GM12878 (cell line): ENCODE data around the gene KRT38.

Experiments used
- BRCA1 ChIP-seq: IDR thresholded peaks from 2 replicates; pipeline ENCODE4 v1.6.1; 2011; ENCODE audit warnings: low read depth, low read length, improper control_type of control experiment
- CBFB ChIP-seq: IDR thresholded peaks from 2 replicates; pipeline ENCODE4 v1.6.1; 2016; ENCODE audit warnings: antibody characterized with exemption, low read depth
- CBX5 ChIP-seq: sonication (generic); IDR thresholded peaks from 2 replicates; pipeline ENCODE4 v1.6.1; 2016; ENCODE audit warnings: low read depth, moderate library complexity, mild to moderate bottlenecking, inconsistent platforms
- CEBPB ChIP-seq, 2 experiments: fragments of 150-350 bp in 1 of 2; IDR thresholded peaks; 2 replicates each; pipeline ENCODE4 v1.6.1; 2012 to 2014; ENCODE audit warnings: low read depth in 2 of 2, low read length in 2 of 2, borderline replicate concordance in 1 of 2, inconsistent platforms in 1 of 2
- CTCF ChIP-seq, 3 experiments: IDR thresholded peaks in 2 of 3; conservative IDR thresholded peaks in 1 of 3; 2 replicates each; pipeline ENCODE4 v1.5.1; 2011; ENCODE audit warnings: low read depth in 3 of 3, low read length in 3 of 3, mild to moderate bottlenecking in 3 of 3, control low read depth in 2 of 3, moderate library complexity in 2 of 3, inconsistent platforms in 1 of 3, mixed read lengths in 1 of 3; ENCODE audit not compliant: control insufficient read depth in 2 of 3, insufficient read depth in 1 of 3; ENCODE audit errors: extremely low read depth in 1 of 3
- NBN ChIP-seq: fragments of 450-650 bp; IDR thresholded peaks from 2 replicates; pipeline ENCODE4 v1.6.1; 2016
- NFYB ChIP-seq: IDR thresholded peaks from 2 replicates; pipeline ENCODE4 v1.6.1; 2011; ENCODE audit warnings: low read depth, mild to moderate bottlenecking, low read length, improper control_type of control experiment, moderate library complexity; ENCODE audit not compliant: insufficient read depth
- POLR2A ChIP-seq: IDR thresholded peaks from 2 replicates; pipeline ENCODE4 v1.6.1; 2011; ENCODE audit warnings: low read depth, mild to moderate bottlenecking, low read length
- RAD21 ChIP-seq: IDR thresholded peaks from 2 replicates; pipeline ENCODE4 v1.6.1; 2011; ENCODE audit warnings: mild to moderate bottlenecking, low read depth, low read length, moderate library complexity; ENCODE audit not compliant: insufficient read depth
- RBBP5 ChIP-seq: fragments of 200-600 bp; sonication (generic); conservative IDR thresholded peaks from 2 replicates; pipeline ENCODE4 v1.6.1; 2016
- SIN3A ChIP-seq: IDR thresholded peaks from 2 replicates; pipeline ENCODE4 v1.6.1; 2012; ENCODE audit warnings: low read depth, low read length, improper control_type of control experiment
- YY1 ChIP-seq: IDR thresholded peaks from 2 replicates; pipeline ENCODE4 v1.6.1; 2011; ENCODE audit warnings: low read depth, mild to moderate bottlenecking, low read length
- ZZZ3 ChIP-seq: IDR thresholded peaks from 2 replicates; pipeline ENCODE4 v1.6.1; 2011; ENCODE audit warnings: low read depth; ENCODE audit not compliant: control insufficient read depth, insufficient read length
- TF ChIP-seq, protein P1 (sequence below): fragments of 450-650 bp; IDR thresholded peaks from 2 replicates; pipeline ENCODE4 v1.6.1; 2016; ENCODE audit warnings: mild to moderate bottlenecking

GRCh38 chr17:41421617-41422016 is 19.2 kb downstream of the KRT38 start:
- no peak for TF ChIP-seq CBFB
- TF ChIP-seq CTCF (IDR thresholded peaks at IDR 0.05 in 2 of 3, conservative IDR thresholded peaks at IDR 0.05 in 1 of 3; ENCODE audit: control insufficient read depth in 2 of 3, extremely low read depth in 1 of 3, insufficient read depth in 1 of 3, low read depth in 3 of 3, low read length in 3 of 3): no peak
- TF ChIP-seq SIN3A: no peak
- no peak for TF ChIP-seq POLR2A
- no peak for TF ChIP-seq YY1
- TF ChIP-seq ZZZ3: no peak
- TF ChIP-seq RBBP5: no peak
- TF ChIP-seq NBN: no peak
- TF ChIP-seq NFYB: no peak
- TF ChIP-seq BRCA1: no peak
- no peak for TF ChIP-seq CBX5
- TF ChIP-seq, protein P1, sequence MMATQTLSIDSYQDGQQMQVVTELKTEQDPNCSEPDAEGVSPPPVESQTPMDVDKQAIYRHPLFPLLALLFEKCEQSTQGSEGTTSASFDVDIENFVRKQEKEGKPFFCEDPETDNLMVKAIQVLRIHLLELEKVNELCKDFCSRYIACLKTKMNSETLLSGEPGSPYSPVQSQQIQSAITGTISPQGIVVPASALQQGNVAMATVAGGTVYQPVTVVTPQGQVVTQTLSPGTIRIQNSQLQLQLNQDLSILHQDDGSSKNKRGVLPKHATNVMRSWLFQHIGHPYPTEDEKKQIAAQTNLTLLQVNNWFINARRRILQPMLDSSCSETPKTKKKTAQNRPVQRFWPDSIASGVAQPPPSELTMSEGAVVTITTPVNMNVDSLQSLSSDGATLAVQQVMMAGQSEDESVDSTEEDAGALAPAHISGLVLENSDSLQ: no peak
- no peak for TF ChIP-seq CEBPB (IDR thresholded peaks at IDR 0.05; ENCODE audit: borderline replicate concordance in 1 of 2, low read depth in 2 of 2, low read length in 2 of 2)
- no peak for TF ChIP-seq RAD21
